ENCODE data around the gene CYP4F8. TPM values are rescaled to one million over a fixed set of nuclear protein-coding genes. Genes with fewer than 3 reads are reported as not detected.

Gene CYP4F8, protein sequence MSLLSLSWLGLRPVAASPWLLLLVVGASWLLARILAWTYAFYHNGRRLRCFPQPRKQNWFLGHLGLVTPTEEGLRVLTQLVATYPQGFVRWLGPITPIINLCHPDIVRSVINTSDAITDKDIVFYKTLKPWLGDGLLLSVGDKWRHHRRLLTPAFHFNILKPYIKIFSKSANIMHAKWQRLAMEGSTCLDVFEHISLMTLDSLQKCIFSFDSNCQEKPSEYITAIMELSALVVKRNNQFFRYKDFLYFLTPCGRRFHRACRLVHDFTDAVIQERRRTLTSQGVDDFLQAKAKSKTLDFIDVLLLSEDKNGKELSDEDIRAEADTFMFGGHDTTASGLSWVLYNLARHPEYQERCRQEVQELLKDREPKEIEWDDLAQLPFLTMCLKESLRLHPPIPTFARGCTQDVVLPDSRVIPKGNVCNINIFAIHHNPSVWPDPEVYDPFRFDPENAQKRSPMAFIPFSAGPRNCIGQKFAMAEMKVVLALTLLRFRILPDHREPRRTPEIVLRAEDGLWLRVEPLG
- not detected for total RNA-seq

DNA sequence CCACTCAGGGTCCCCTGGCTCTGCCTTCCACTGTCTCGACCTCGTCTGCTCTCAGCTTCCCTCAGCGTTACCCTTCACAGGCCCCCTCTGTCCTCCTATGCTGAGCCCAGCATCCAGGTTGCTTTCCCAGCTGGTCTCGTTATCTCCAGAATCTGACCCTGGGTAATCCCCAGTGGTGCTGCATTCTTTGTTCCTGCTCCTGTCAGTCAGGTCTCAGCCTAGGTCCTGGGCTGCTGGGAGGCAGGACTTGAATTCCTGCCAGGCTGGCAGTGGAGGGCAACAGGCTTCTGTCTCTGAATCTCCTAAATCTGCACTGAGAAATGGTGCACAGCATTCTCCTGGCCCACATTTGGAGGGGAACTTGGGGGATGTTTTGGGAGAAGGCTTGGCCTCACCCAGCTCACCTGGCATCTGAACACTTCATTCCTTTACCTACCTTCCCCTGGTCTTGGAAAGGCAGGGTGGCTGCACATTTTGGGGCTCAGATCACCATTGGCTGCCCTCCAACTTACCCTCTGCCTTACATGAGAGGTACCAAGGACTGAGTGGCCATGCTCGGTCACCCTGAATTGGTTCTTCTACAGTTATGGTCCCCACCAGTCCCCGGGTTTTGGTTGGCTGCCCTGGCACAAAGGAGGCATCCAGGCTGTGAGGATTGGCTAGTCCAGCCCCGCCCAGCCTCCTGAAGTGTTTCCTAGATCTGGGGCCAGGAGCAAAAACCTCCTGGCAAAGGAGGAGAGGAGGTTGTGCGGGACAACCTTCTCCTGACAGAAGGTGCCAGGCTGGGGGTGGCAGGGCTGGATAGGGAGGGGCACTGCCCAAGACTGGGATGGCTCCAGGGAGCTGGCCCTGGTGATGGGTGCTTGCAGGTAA is at the start of gene CYP4F8:
Gene CYP4F8, plus strand, starts transcription at position 712 of the 873 bp plus-strand sequence. CDS start 399 bp downstream, outside the sequence.
- Histone ChIP-seq H3K27ac (no peak within 1 kb of the TSS), H3K4me3 (replicated peaks in 1 of 3) (no peak within 1 kb of the TSS), H3K4me1 (no peaks in the 10 kb centered on the region), H3K27me3 (no peaks in the 10 kb centered on the region), H3K9me3 (no peaks in the 10 kb centered on the region), H3K36me3 (no peaks in the 10 kb centered on the region)
- no peak for TF ChIP-seq POLR2A (IDR thresholded peaks at IDR 0.05)
- TF ChIP-seq, protein P1, sequence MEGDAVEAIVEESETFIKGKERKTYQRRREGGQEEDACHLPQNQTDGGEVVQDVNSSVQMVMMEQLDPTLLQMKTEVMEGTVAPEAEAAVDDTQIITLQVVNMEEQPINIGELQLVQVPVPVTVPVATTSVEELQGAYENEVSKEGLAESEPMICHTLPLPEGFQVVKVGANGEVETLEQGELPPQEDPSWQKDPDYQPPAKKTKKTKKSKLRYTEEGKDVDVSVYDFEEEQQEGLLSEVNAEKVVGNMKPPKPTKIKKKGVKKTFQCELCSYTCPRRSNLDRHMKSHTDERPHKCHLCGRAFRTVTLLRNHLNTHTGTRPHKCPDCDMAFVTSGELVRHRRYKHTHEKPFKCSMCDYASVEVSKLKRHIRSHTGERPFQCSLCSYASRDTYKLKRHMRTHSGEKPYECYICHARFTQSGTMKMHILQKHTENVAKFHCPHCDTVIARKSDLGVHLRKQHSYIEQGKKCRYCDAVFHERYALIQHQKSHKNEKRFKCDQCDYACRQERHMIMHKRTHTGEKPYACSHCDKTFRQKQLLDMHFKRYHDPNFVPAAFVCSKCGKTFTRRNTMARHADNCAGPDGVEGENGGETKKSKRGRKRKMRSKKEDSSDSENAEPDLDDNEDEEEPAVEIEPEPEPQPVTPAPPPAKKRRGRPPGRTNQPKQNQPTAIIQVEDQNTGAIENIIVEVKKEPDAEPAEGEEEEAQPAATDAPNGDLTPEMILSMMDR (IDR thresholded peaks at IDR 0.05) = no peak
- 28 to 30% methylated on average over 7 of the region's 8 CpGs for WGBS, 2 donors
- intact Hi-C loops (cut with DNase I) = no loop called here
- peak; percentile 49 to 66 for DNase-seq

DNA sequence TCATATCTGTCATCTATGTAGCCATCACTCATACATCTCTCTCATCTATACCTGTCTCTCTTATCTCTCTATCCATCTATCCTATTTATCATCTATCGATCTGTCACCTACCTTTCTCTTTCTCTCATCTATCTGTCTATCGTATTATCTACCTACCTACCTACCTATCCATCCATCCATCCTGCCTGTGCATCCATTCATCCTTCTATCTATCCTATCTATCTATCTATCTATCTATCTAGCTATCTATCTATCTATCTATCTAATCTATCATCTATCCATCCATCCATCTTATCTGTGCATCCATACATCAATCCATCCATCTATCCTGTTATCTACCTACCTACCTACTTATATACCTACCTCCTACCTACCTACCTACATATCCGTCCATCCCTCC is 44.6 kb upstream of the CYP4F8 start:
- Histone ChIP-seq H3K4me3 (replicated peaks in 1 of 3) (no peak overlapping the region), H3K9me3 (no peaks in the 10 kb centered on the region), H3K4me1 (no peaks in the 10 kb centered on the region), H3K27me3 (no peaks in the 10 kb centered on the region), H3K27ac (no peak overlapping the region), H3K36me3 (no peaks in the 10 kb centered on the region)
- TF ChIP-seq, protein P1 (IDR thresholded peaks at IDR 0.05) = no peak
- no peak for TF ChIP-seq POLR2A (IDR thresholded peaks at IDR 0.05)
- WGBS, 2 donors = 74 to 84% methylated on average over 3 of the region's 3 CpGs
- DNase-seq = no peak
- intact Hi-C loops (cut with DNase I) = no loop called here

DNA sequence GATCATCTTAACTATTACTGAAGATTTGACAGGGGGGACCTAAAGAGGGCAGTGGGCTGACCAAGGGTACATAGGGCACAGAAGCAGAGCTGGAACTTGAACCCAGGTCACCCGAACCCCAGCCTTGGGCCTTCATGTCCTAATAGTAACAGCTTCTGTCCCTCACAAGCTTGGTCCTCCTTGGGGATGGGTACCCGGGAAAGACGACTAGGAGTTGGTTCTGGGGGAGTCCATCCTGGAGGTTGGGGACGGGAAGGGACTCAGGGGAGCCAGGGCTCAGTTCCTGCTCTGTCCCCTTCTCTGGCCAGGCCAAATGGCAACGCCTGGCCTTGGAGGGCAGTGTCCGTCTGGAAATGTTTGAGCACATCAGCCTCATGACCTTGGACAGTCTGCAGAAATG is 39.6 kb upstream of the CYP4F8 start:
- Histone ChIP-seq H3K9me3 (no peaks in the 10 kb centered on the region), H3K4me3 (replicated peaks in 1 of 3) (no peak overlapping the region), H3K4me1 (no peaks in the 10 kb centered on the region), H3K27me3 (no peaks in the 10 kb centered on the region), H3K27ac (no peak overlapping the region), H3K36me3 (no peaks in the 10 kb centered on the region)
- TF ChIP-seq POLR2A (IDR thresholded peaks at IDR 0.05) = no peak
- TF ChIP-seq, protein P1 (IDR thresholded peaks at IDR 0.05) = no peak
- DNase-seq = no peak
- intact Hi-C loops (cut with DNase I) = no loop called here
- WGBS, 2 donors = 70 to 71% methylated on average over 6 of the region's 6 CpGs

DNA sequence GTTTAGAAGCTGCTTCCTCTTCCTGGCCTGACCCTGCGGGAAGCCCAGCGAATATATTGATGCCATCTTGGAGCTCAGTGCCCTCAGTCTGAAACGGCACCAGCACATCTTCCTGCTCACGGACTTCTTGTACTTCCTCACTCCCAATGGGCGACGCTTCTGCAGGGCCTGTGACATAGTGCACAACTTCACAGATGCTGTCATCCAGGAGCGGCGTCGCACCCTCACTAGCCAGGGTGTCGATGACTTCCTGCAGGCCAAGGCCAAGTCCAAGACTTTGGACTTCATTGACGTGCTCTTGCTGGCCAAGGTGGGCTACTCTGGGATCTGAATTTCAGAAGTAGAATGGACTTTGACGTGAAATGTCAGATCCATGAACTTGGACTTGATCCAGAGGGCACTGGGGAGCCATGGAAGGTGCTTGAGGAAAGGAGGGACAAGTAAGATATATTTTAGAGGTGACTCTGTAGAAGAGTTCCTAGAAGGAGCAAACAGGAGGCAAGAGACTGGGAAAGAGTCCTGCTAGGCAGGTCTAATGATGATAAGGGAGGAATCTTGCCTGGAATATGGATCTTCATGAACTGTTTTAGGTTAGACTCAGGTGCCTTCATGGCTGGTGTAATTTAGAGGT is 38.4 kb upstream of the CYP4F8 start:
- intact Hi-C loops (cut with DNase I) = no loop called here
- Histone ChIP-seq H3K27me3 (no peaks in the 10 kb centered on the region), H3K4me3 (replicated peaks in 1 of 3) (no peak overlapping the region), H3K9me3 (no peaks in the 10 kb centered on the region), H3K4me1 (no peaks in the 10 kb centered on the region), H3K27ac (no peak overlapping the region), H3K36me3 (no peaks in the 10 kb centered on the region)
- TF ChIP-seq POLR2A (IDR thresholded peaks at IDR 0.05) = no peak
- TF ChIP-seq, protein P1 (IDR thresholded peaks at IDR 0.05) = no peak
- 76 to 78% methylated on average over 12 of the region's 12 CpGs for WGBS, 2 donors
- DNase-seq = no peak

All from thyroid gland (tissue), 4 donors.